Activated T-cell treated with anti-CD3 and anti-CD28 coated beads for 24 hours (primary cell): ENCODE data around the gene DSCAML1.
"Not testable (repeated sequence)": the region's sequence is repeated elsewhere in the genome, so short reads cannot be mapped to it uniquely, and the experiment has no call there.

Experiments
- DNase-seq: peaks from one replicate; pipeline ENCODE4 v3.0.0-alpha.2; 2020; ENCODE audit warnings: low read depth

DSCAML1 gene

GRCh38 chr11:117792992-117793391 is 4.0 kb downstream of the DSCAML1 start:
- DNase-seq: no peak

- no peak for DNase-seq
Observed at GRCh38 chr11:117792241-117792640, 4.8 kb downstream of the DSCAML1 start.

GRCh38 chr11:117790279-117790678 is 6.7 kb downstream of the DSCAML1 start:
- no peak for DNase-seq

GRCh38 chr11:117789241-117789640 is 7.8 kb downstream of the DSCAML1 start:
- no peak for DNase-seq

- DNase-seq: no peak
Observed at GRCh38 chr11:117786135-117786870, 10.7 kb downstream of the DSCAML1 start.

- no peak for DNase-seq
Observed at GRCh38 chr11:117782101-117782500, 14.9 kb downstream of the DSCAML1 start.

GRCh38 chr11:117781627-117782026 is 15.4 kb downstream of the DSCAML1 start:
- DNase-seq: no peak

- DNase-seq: no peak
Observed at GRCh38 chr11:117780456-117780855, 16.6 kb downstream of the DSCAML1 start.

- DNase-seq: no peak
Observed at GRCh38 chr11:117774553-117774952, 22.5 kb downstream of the DSCAML1 start.

- no peak for DNase-seq
Observed at GRCh38 chr11:117772360-117772759, 24.7 kb downstream of the DSCAML1 start.

GRCh38 chr11:117771841-117772240 is 25.2 kb downstream of the DSCAML1 start:
- DNase-seq: no peak

- no peak for DNase-seq
Observed at GRCh38 chr11:117771197-117771596, 25.8 kb downstream of the DSCAML1 start.

GRCh38 chr11:117770061-117770460 is 27.0 kb downstream of the DSCAML1 start:
- no peak for DNase-seq

GRCh38 chr11:117769533-117769932 is 27.5 kb downstream of the DSCAML1 start:
- DNase-seq: no peak

- no peak for DNase-seq
Observed at GRCh38 chr11:117768506-117768905, 28.5 kb downstream of the DSCAML1 start.

- no peak for DNase-seq
Observed at GRCh38 chr11:117767071-117767470, 29.9 kb downstream of the DSCAML1 start.

GRCh38 chr11:117766576-117766975 is 30.4 kb downstream of the DSCAML1 start:
- no peak for DNase-seq

GRCh38 chr11:117766026-117766425 is 31.0 kb downstream of the DSCAML1 start:
- no peak for DNase-seq

- DNase-seq: no peak
Observed at GRCh38 chr11:117765068-117765467, 31.9 kb downstream of the DSCAML1 start.

- not testable (repeated sequence) for DNase-seq
Observed at GRCh38 chr11:117763465-117763864, 33.6 kb downstream of the DSCAML1 start.

GRCh38 chr11:117761993-117762392 is 35.0 kb downstream of the DSCAML1 start:
- no peak for DNase-seq

GRCh38 chr11:117759305-117759704 is 37.7 kb downstream of the DSCAML1 start:
- DNase-seq: no peak

- no peak for DNase-seq
Observed at GRCh38 chr11:117754030-117754429, 43.0 kb downstream of the DSCAML1 start.

GRCh38 chr11:117752721-117753237 is 44.2 kb downstream of the DSCAML1 start:
- no peak for DNase-seq
